Stomach smooth muscle (tissue), 2 donors: ENCODE measurements around the gene HOXA4.

Experiments
- H3K27ac ChIP-seq: one replicate; pipeline ENCODE4 v1.7.0; 2013; ENCODE audit warnings: mild to moderate bottlenecking, low read length, inconsistent platforms
- H3K27me3 ChIP-seq, 2 donors: one replicate each; pipeline ENCODE4 v1.7.0; 2013; ENCODE audit warnings: low read length in 2 of 2; ENCODE audit not compliant: insufficient read depth in 2 of 2, control insufficient read depth in 1 of 2
- H3K36me3 ChIP-seq, 2 donors: one replicate each; pipeline ENCODE4 v1.7.0; 2013; ENCODE audit warnings: low read length in 2 of 2; ENCODE audit not compliant: control insufficient read depth in 2 of 2, insufficient read depth in 2 of 2
- H3K4me1 ChIP-seq: one replicate; pipeline ENCODE4 v1.7.0; 2013; ENCODE audit warnings: low read length; ENCODE audit not compliant: control insufficient read depth, insufficient read depth
- H3K4me3 ChIP-seq, 2 donors: one replicate each; pipeline ENCODE4 v1.7.0; 2013; ENCODE audit warnings: low read length in 2 of 2
- H3K9ac ChIP-seq, 2 donors: one replicate each; pipeline ENCODE4 v1.7.0; 2013; ENCODE audit warnings: low read length in 2 of 2, mild to moderate bottlenecking in 1 of 2
- H3K9me3 ChIP-seq, 2 donors: one replicate each; pipeline ENCODE4 v1.7.0; 2013; ENCODE audit warnings: low read length in 2 of 2; ENCODE audit not compliant: control insufficient read depth in 2 of 2
- donor health status: healthy.
- donor health status: Pancreatic carcinoma.

Gene HOXA4

GRCh38 chr7:27161721-27162560 lies 31.4 kb upstream of the HOXA4 start:
- H3K4me1 ChIP-seq, result peaks cover 34% of the 10 kb centered on the region
- peaks cover 83 to 97% of the 10 kb centered on the region in 2 donors for H3K27me3 ChIP-seq
- H3K27ac ChIP-seq, result no peak overlapping the region
- no peaks in the 10 kb centered on the region for H3K36me3 ChIP-seq
- H3K9me3 ChIP-seq, result no peaks in the 10 kb centered on the region
- H3K4me3 ChIP-seq, result no peak overlapping the region
- no peak overlapping the region for H3K9ac ChIP-seq

GRCh38 chr7:27161214-27161720 lies 30.7 kb upstream of the HOXA4 start:
- Histone ChIP-seq H3K9me3 (no peaks in the 10 kb centered on the region), H3K9ac (peak overlapping the region in 1 of 2 donors; percentile 4), H3K27ac (no peak overlapping the region), H3K4me3 (peak overlapping the region; percentile 52 to 76), H3K4me1 (peaks cover 32% of the 10 kb centered on the region), H3K27me3 (peaks cover 81 to 96% of the 10 kb centered on the region in 2 donors), H3K36me3 (no peaks in the 10 kb centered on the region)

- peaks cover 79 to 96% of the 10 kb centered on the region in 2 donors for H3K27me3 ChIP-seq
These were observed 30.1 kb upstream of the HOXA4 start for GRCh38 chr7:27160546-27161213.

DNA sequence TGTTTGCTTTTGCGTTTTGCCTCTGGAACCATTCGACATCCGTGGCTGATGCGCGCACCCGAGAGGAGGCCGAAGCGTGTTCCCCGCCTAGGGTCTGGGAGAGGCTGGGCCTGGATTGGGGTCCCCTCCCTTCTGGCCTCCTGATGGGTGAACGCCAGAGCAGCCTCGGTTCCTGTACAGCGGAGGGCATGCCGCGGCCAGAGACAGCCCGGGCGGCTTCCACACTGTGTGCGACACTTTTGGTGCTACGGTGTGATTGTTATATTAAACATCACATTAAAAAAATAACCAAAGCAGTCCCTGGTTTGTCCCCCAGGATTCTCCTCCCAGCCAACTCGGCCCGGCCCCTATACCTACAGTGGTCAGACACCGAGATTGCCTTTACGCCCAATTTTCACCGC lies 29.6 kb upstream of the HOXA4 start:
- Histone ChIP-seq H3K27ac (no peak overlapping the region), H3K4me3 (peak overlapping the region; percentile 52 to 76), H3K4me1 (peaks cover 40% of the 10 kb centered on the region), H3K27me3 (peaks cover 79 to 96% of the 10 kb centered on the region in 2 donors), H3K9ac (no peak overlapping the region), H3K9me3 (no peaks in the 10 kb centered on the region), H3K36me3 (no peaks in the 10 kb centered on the region)

More at GRCh38 chr7:27160546-27161213, 30.1 kb upstream of the HOXA4 start:
- Histone ChIP-seq H3K9ac (peak overlapping the region in 1 of 2 donors; percentile 4), H3K4me3 (peak overlapping the region; percentile 52 to 76), H3K36me3 (no peaks in the 10 kb centered on the region), H3K4me1 (peaks cover 36% of the 10 kb centered on the region), H3K9me3 (no peaks in the 10 kb centered on the region), H3K27ac (no peak overlapping the region)

DNA sequence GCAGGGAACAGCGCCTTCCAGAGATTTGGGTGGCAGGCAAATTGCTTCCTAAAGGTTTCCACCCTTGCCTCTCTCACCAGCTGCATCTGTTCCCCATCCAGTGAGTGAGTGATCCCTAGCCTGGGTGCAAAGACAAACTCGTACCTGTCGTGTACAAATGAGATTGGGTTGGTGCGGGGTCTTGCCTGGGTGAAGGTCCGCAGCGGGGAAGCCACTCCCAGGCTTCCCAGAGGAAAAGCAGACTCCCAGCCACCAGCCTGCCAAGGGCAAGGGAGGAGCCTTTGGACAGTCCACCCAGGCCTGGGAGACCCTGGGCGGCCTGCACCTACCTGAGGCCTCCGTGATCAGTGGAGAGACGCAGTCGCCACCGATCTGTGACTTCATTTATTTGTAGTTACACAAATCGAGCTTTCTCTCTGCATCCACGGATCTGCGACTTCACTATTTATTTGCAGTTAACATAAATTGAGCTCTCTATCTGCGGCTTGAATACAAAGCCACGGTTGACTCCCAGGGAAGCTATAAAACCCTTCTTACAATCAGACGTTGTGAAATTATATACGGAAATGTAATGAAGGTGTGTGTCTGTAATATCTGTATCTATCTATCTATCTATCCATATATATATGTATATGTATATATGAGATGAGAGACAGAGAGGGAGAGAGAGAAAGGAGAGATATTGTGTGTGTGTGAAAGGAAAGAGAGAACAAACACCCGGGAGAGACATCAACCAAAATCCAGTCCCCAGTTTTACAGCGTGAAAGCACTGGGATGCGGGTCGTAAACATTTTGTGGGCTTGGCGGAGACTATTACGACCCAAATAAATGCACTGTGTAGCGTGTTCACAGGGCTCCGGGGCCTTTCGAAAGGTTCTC lies 28.9 kb upstream of the HOXA4 start:
- Histone ChIP-seq H3K4me1 (peaks cover 44% of the 10 kb centered on the region), H3K27me3 (peaks cover 79 to 96% of the 10 kb centered on the region in 2 donors), H3K4me3 (no peak overlapping the region), H3K9ac (no peak overlapping the region), H3K9me3 (no peaks in the 10 kb centered on the region), H3K36me3 (no peaks in the 10 kb centered on the region), H3K27ac (no peak overlapping the region)

GRCh38 chr7:27158436-27159265 lies 28.1 kb upstream of the HOXA4 start:
- H3K27ac ChIP-seq, result no peak overlapping the region
- H3K27me3 ChIP-seq, result peaks cover 79 to 96% of the 10 kb centered on the region in 2 donors
- H3K9me3 ChIP-seq, result no peaks in the 10 kb centered on the region
- H3K9ac ChIP-seq, result no peak overlapping the region
- no peak overlapping the region for H3K4me3 ChIP-seq
- H3K36me3 ChIP-seq, result no peaks in the 10 kb centered on the region
- H3K4me1 ChIP-seq, result peaks cover 42% of the 10 kb centered on the region

DNA sequence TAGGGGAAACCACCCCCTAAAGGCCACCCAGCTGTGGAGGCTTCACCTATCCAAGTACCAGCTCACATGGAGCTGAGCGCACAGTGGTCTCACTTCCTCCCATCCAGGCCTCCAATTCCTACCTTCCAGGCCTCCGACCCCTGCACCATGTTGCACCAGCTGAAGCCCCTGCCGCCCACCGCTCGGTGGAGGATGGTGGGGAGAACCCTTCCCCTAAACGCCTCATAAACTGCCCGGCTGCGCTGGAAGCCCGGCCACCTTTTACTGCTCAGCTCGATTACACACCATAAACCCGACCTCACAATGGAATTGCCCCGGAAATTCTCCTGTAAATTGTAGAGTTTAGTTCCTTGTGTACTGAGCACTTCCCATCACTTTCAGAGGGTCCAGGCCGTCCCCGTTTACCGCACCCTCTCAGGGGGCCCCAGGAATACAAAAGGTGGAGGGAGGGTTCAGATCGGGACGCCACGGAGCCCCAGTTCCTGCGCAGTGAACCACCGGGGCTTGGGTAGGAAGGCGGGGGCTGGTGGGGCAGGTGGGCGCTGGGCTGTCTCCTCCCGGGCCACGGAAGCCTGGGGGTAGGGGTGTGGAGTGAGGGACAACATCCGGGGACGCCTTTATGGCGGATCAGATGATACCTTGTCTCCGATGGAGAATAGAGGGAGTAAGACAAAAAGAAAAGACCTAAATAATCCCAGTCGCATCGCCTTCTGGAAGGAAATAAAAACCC lies 27.3 kb upstream of the HOXA4 start:
- H3K4me3 ChIP-seq, result no peak overlapping the region
- H3K27me3 ChIP-seq, result peaks cover 81 to 96% of the 10 kb centered on the region in 2 donors
- H3K4me1 ChIP-seq, result peaks cover 42% of the 10 kb centered on the region
- H3K36me3 ChIP-seq, result no peaks in the 10 kb centered on the region
- H3K9me3 ChIP-seq, result no peaks in the 10 kb centered on the region
- no peak overlapping the region for H3K27ac ChIP-seq
- H3K9ac ChIP-seq, result no peak overlapping the region

GRCh38 chr7:27156916-27157701 lies 26.6 kb upstream of the HOXA4 start:
- Histone ChIP-seq H3K27ac (no peak overlapping the region), H3K36me3 (no peaks in the 10 kb centered on the region), H3K4me1 (peaks cover 44% of the 10 kb centered on the region), H3K9ac (no peak overlapping the region), H3K4me3 (no peak overlapping the region), H3K27me3 (peaks cover 86 to 96% of the 10 kb centered on the region in 2 donors), H3K9me3 (no peaks in the 10 kb centered on the region)

GRCh38 chr7:27156508-27156898 lies 25.9 kb upstream of the HOXA4 start, which contains the start of gene HOXA7:
TSS of gene HOXA7 (minus strand) at chr7:27156675. CDS start at chr7:27156545, 130 bp downstream.
- Histone ChIP-seq H3K9me3 (no peaks in the 10 kb centered on the region), H3K9ac (no peak within 1 kb of the TSS), H3K4me3 (peak within 1 kb of the TSS; percentile 8 to 47), H3K4me1 (peaks cover 42% of the 10 kb centered on the region), H3K27ac (no peak within 1 kb of the TSS), H3K36me3 (no peaks in the 10 kb centered on the region), H3K27me3 (peaks cover 87 to 97% of the 10 kb centered on the region in 2 donors)
